CD4-positive, alpha-beta T cell treated with Interleukin-17A for 4 hours (primary cell): ENCODE data around the gene NAT10.
"Not testable (repeated sequence)": the region's sequence is repeated elsewhere in the genome, so short reads cannot be mapped to it uniquely, and the experiment has no call there.

Experiments used
- DNase-seq: peaks from one replicate; pipeline ENCODE4 v3.0.0-alpha.2; 2020; ENCODE audit warnings: mixed read lengths

Gene NAT10

GRCh38 chr11:34105079-34105956 lies at the start of gene NAT10:
NAT10 (plus strand) TSS chr11:34105629; CDS start chr11:34108226, 2,597 bp downstream.
- DNase-seq: peak; percentile 97

GRCh38 chr11:34056672-34057071 lies 48.8 kb upstream of the NAT10 start:
- no peak for DNase-seq

GRCh38 chr11:34063061-34063795 lies 42.2 kb upstream of the NAT10 start:
- no peak for DNase-seq

- DNase-seq: no peak
These were observed 41.1 kb upstream of the NAT10 start for GRCh38 chr11:34064291-34064690.

GRCh38 chr11:34065505-34066203 lies 39.8 kb upstream of the NAT10 start:
- peak; percentile 11 for DNase-seq

GRCh38 chr11:34066766-34067165 lies 38.7 kb upstream of the NAT10 start:
- not testable (repeated sequence) for DNase-seq

- no peak for DNase-seq
These were observed 37.9 kb upstream of the NAT10 start for GRCh38 chr11:34067383-34068065.

GRCh38 chr11:34068111-34068510 lies 37.3 kb upstream of the NAT10 start:
- no peak for DNase-seq

- not testable (repeated sequence) for DNase-seq
These were observed 34.1 kb upstream of the NAT10 start for GRCh38 chr11:34071306-34071705.

GRCh38 chr11:34072041-34072440 lies 33.4 kb upstream of the NAT10 start:
- no peak for DNase-seq

GRCh38 chr11:34072832-34073231 lies 32.6 kb upstream of the NAT10 start:
- DNase-seq: no peak

GRCh38 chr11:34074391-34074790 lies 31.0 kb upstream of the NAT10 start:
- DNase-seq: no peak

- DNase-seq: no peak
These were observed 30.1 kb upstream of the NAT10 start for GRCh38 chr11:34075178-34075820.

GRCh38 chr11:34080609-34081008 lies 24.8 kb upstream of the NAT10 start:
- DNase-seq: no peak

- DNase-seq: no peak
These were observed 20.8 kb upstream of the NAT10 start for GRCh38 chr11:34084637-34085036.

- no peak for DNase-seq
These were observed 18.7 kb upstream of the NAT10 start for GRCh38 chr11:34086554-34087283.

- DNase-seq: no peak
These were observed 13.6 kb upstream of the NAT10 start for GRCh38 chr11:34091825-34092224.

GRCh38 chr11:34094900-34095299 lies 10.5 kb upstream of the NAT10 start:
- not testable (repeated sequence) for DNase-seq

GRCh38 chr11:34098813-34099212 lies 6.6 kb upstream of the NAT10 start:
- no peak for DNase-seq

- DNase-seq: no peak
These were observed 750 bp upstream of the NAT10 start for GRCh38 chr11:34104680-34105078.

- no peak for DNase-seq
These were observed 602 bp downstream of the NAT10 start for GRCh38 chr11:34105957-34106504.
